Activated CD8-positive, alpha-beta memory T cell treated with anti-CD3 and anti-CD28 coated beads for 4 hours (primary cell): Measurements from ENCODE around the gene PIP5K1A.
"Not testable (repeated sequence)": the region's sequence is repeated elsewhere in the genome, so short reads cannot be mapped to it uniquely, and the experiment has no call there.

Experiments
- DNase-seq, 2 donors: peaks; one replicate each; pipeline ENCODE4 v3.0.0-alpha.2; 2020; ENCODE audit warnings: low read depth in 2 of 2

Gene PIP5K1A

GRCh38 chr1:151198254-151199127 lies at the start of gene PIP5K1A:
TSS of gene PIP5K1A (plus strand) at chr1:151198552. CDS start at chr1:151198997, 445 bp downstream.
- DNase-seq: peak; percentile 95 to 98

GRCh38 chr1:151156515-151156819 lies 41.9 kb upstream of the PIP5K1A start, which contains the start of gene TNFAIP8L2:
TSS of gene TNFAIP8L2 (plus strand) at chr1:151156649. CDS start at chr1:151158698, 2,049 bp downstream.
- peak; percentile 48 to 53 for DNase-seq

GRCh38 chr1:151157067-151157531 lies 41.3 kb upstream of the PIP5K1A start:
- DNase-seq: peak in 1 of 2 donors; percentile 37

GRCh38 chr1:151158326-151158725 lies 40.0 kb upstream of the PIP5K1A start:
- DNase-seq: no peak

GRCh38 chr1:151158751-151159251 lies 39.6 kb upstream of the PIP5K1A start:
- no peak for DNase-seq

GRCh38 chr1:151159373-151159772 lies 39.0 kb upstream of the PIP5K1A start:
- DNase-seq: no peak

GRCh38 chr1:151164732-151165280 lies 33.5 kb upstream of the PIP5K1A start:
- DNase-seq: no peak

- no peak for DNase-seq
Measured at GRCh38 chr1:151165281-151165737, 33.0 kb upstream of the PIP5K1A start.

GRCh38 chr1:151165738-151166504 lies 32.4 kb upstream of the PIP5K1A start, which contains the start of the genes LYSMD1 and SCNM1:
TSS of gene LYSMD1 (minus strand) at chr1:151165902. CDS start at chr1:151165258, 644 bp downstream.
TSS of gene SCNM1 (plus strand) at chr1:151166144. CDS start at chr1:151166153, 9 bp downstream.
- peak; percentile 87 to 92 for DNase-seq

GRCh38 chr1:151166505-151166956 lies 31.8 kb upstream of the PIP5K1A start:
- DNase-seq: no peak

GRCh38 chr1:151167116-151167515 lies 31.2 kb upstream of the PIP5K1A start:
- DNase-seq: no peak

- no peak for DNase-seq
Measured at GRCh38 chr1:151171190-151171589, 27.2 kb upstream of the PIP5K1A start.

GRCh38 chr1:151175041-151175741 lies 23.2 kb upstream of the PIP5K1A start:
- no peak for DNase-seq

GRCh38 chr1:151175863-151176262 lies 22.5 kb upstream of the PIP5K1A start, which contains the start of gene TMOD4:
TSS of gene TMOD4 (minus strand) at chr1:151175981. CDS start at chr1:151174875, 1,106 bp downstream.
- DNase-seq: no peak

GRCh38 chr1:151176514-151177045 lies 21.8 kb upstream of the PIP5K1A start:
- no peak for DNase-seq

GRCh38 chr1:151184211-151184610 lies 14.1 kb upstream of the PIP5K1A start:
- DNase-seq: no peak

- no peak for DNase-seq
Measured at GRCh38 chr1:151187205-151187604, 11.1 kb upstream of the PIP5K1A start.

GRCh38 chr1:151188667-151189066 lies 9.7 kb upstream of the PIP5K1A start:
- not testable (repeated sequence) for DNase-seq

- peak; percentile 54 to 75 for DNase-seq
Measured at GRCh38 chr1:151189637-151190445, 8.5 kb upstream of the PIP5K1A start, which contains the start of gene VPS72. TSS of gene VPS72 (minus strand) at chr1:151190197. CDS start at chr1:151190121, 76 bp downstream.

GRCh38 chr1:151192047-151192446 lies 6.3 kb upstream of the PIP5K1A start:
- DNase-seq: no peak
